GM23338 (cell line): Measurements from ENCODE around the gene LCMT1. TPM values are rescaled to one million over a fixed set of nuclear protein-coding genes. Genes with fewer than 3 reads are reported as not detected.

Experiments used
- ATAC-seq: fragments of 200-7000 bp; cut with Tn5 transposase; 3 replicates; pipeline ENCODE4 v1.9.1; 2020
- DNase-seq: peaks from one replicate; pipeline ENCODE4 v3.0.0-alpha.2; 2015; ENCODE audit warnings: low spot score
- H2AFZ ChIP-seq: fragments of 200-600 bp; sonication (generic); 2 replicates; pipeline ENCODE4 v1.8.0; 2016; ENCODE audit warnings: antibody characterized with exemption, mild to moderate bottlenecking, moderate library complexity
- H3F3A ChIP-seq: fragments of 200-600 bp; sonication (generic); replicated peaks from 2 replicates; pipeline ENCODE4 v1.8.0; 2017; ENCODE audit warnings: antibody characterized with exemption, mixed run types, low read depth
- H3K27ac ChIP-seq: fragments of 200-600 bp; sonication (generic); 2 replicates; pipeline ENCODE4 v1.6.1; 2016; ENCODE audit warnings: low read depth
- H3K27me3 ChIP-seq: fragments of 200-600 bp; sonication (generic); 2 replicates; pipeline ENCODE4 v1.8.0; 2016; ENCODE audit warnings: mild to moderate bottlenecking, mixed run types, moderate library complexity; ENCODE audit not compliant: insufficient read depth
- H3K36me3 ChIP-seq: fragments of 200-600 bp; sonication (generic); 2 replicates; pipeline ENCODE4 v1.8.0; 2016; ENCODE audit warnings: mild to moderate bottlenecking; ENCODE audit not compliant: insufficient read depth
- H3K4me1 ChIP-seq: fragments of 200-600 bp; sonication (generic); 2 replicates; pipeline ENCODE4 v1.8.0; 2016; ENCODE audit warnings: mild to moderate bottlenecking, moderate library complexity; ENCODE audit not compliant: insufficient read depth
- H3K4me2 ChIP-seq: fragments of 200-600 bp; sonication (generic); 2 replicates; pipeline ENCODE4 v1.7.1; 2017; ENCODE audit warnings: mixed run types
- H3K4me3 ChIP-seq: fragments of 200-600 bp; sonication (generic); 2 replicates; pipeline ENCODE4 v1.6.1; 2016; ENCODE audit warnings: mixed run types
- H3K79me2 ChIP-seq: fragments of 200-600 bp; sonication (generic); replicated peaks from 2 replicates; pipeline ENCODE4 v1.8.0; 2017; ENCODE audit warnings: mild to moderate bottlenecking; ENCODE audit not compliant: insufficient read depth
- H3K9me2 ChIP-seq: fragments of 200-600 bp; sonication (generic); 2 replicates; pipeline ENCODE4 v1.8.0; 2017; ENCODE audit not compliant: insufficient read depth
- H4K20me1 ChIP-seq: fragments of 200-600 bp; sonication (generic); replicated peaks from 2 replicates; pipeline ENCODE4 v1.8.0; 2017; ENCODE audit warnings: mild to moderate bottlenecking; ENCODE audit not compliant: insufficient read depth
- H3K27ac Mint-ChIP-seq: 2 replicates; pipeline ENCODE4 v1.8.0; 2020; ENCODE audit warnings: inconsistent platforms, mild to moderate bottlenecking, moderate library complexity, mixed read lengths
- H3K27me3 Mint-ChIP-seq: 3 replicates; pipeline ENCODE4 v1.8.0; 2022; ENCODE audit warnings: low read depth, mild to moderate bottlenecking, moderate library complexity, mixed read lengths, inconsistent platforms; ENCODE audit not compliant: insufficient read depth, poor library complexity
- H3K36me3 Mint-ChIP-seq: 3 replicates; pipeline ENCODE4 v1.8.0; 2021; ENCODE audit warnings: low read depth, mild to moderate bottlenecking, inconsistent platforms, moderate library complexity, mixed read lengths
- H3K4me1 Mint-ChIP-seq: 3 replicates; pipeline ENCODE4 v1.8.0; 2020; ENCODE audit warnings: mild to moderate bottlenecking, inconsistent platforms, mixed read lengths
- H3K4me3 Mint-ChIP-seq: 3 replicates; pipeline ENCODE4 v1.8.0; 2021; ENCODE audit warnings: moderate library complexity, mild to moderate bottlenecking, inconsistent platforms, mixed read lengths
- H3K9me3 Mint-ChIP-seq: 3 replicates; pipeline ENCODE4 v1.8.0; 2020; ENCODE audit warnings: moderate library complexity, mild to moderate bottlenecking, inconsistent platforms, mixed read lengths
- CREB1 ChIP-seq: fragments of 250-450 bp; sonication (Bioruptor Pico); IDR thresholded peaks from 2 replicates; pipeline ENCODE4 v1.5.0; 2020; ENCODE audit warnings: low read depth, mild to moderate bottlenecking, moderate library complexity
- EZH2 ChIP-seq: fragments of 200-600 bp; sonication (generic); IDR thresholded peaks from one replicate; pipeline ENCODE4 v1.8.0; 2017; ENCODE audit warnings: antibody characterized with exemption, mild to moderate bottlenecking, low read depth; ENCODE audit not compliant: unreplicated experiment
- EZH2phosphoT487 ChIP-seq: fragments of 200-600 bp; sonication (generic); IDR thresholded peaks from one replicate; pipeline ENCODE4 v1.8.1; 2018; ENCODE audit warnings: antibody characterized with exemption; ENCODE audit not compliant: unreplicated experiment
- JUNB ChIP-seq: IDR thresholded peaks from one replicate; pipeline ENCODE4 v1.6.1; 2016; ENCODE audit warnings: antibody characterized with exemption; ENCODE audit not compliant: unreplicated experiment
- NANOG ChIP-seq: IDR thresholded peaks from 2 replicates; pipeline ENCODE4 v1.6.1; 2016; ENCODE audit warnings: antibody characterized with exemption, borderline replicate concordance
- POLR2AphosphoS5 ChIP-seq: IDR thresholded peaks from 2 replicates; pipeline ENCODE4 v1.6.1; 2016; ENCODE audit warnings: antibody characterized with exemption, low read depth
- STAT1 ChIP-seq: IDR thresholded peaks from one replicate; pipeline ENCODE4 v1.6.1; 2016; ENCODE audit warnings: antibody characterized with exemption; ENCODE audit not compliant: unreplicated experiment
- ZNF114 ChIP-seq: fragments of 250-450 bp; sonication (Bioruptor Pico); IDR thresholded peaks from 2 replicates; pipeline ENCODE4 v1.5.0; 2020; ENCODE audit warnings: mild to moderate bottlenecking, moderate library complexity
- ZNF331 ChIP-seq: fragments of 250-450 bp; sonication (Bioruptor Pico); IDR thresholded peaks from 2 replicates; pipeline ENCODE4 v1.5.0; 2020; ENCODE audit warnings: low read depth, mild to moderate bottlenecking, moderate library complexity
- polyA plus RNA-seq: library from polyadenylated mRNA; unstranded; fragments of >200 nt; fragmentation: Nextera tagmentation; extraction: Ambion mirVana; gene quantifications from 2 replicates; pipeline ENCODE4 v1.2.1, GENCODE V29; 2016
- total RNA-seq: library from RNA; depleted of rRNA; stranded (reverse); fragments of >200 nt; shearing (Covaris generic); gene quantifications from 2 replicates; pipeline ENCODE4 v1.2.3, GENCODE V29; 2014
- TF ChIP-seq, protein P1 (sequence below): IDR thresholded peaks from 2 replicates; pipeline ENCODE4 v1.6.1; 2016; ENCODE audit warnings: antibody characterized with exemption
- TF ChIP-seq, protein P2 (sequence below): IDR thresholded peaks from one replicate; pipeline ENCODE4 v1.6.1; 2018; ENCODE audit warnings: antibody characterized with exemption; ENCODE audit not compliant: unreplicated experiment
- TF ChIP-seq, protein P3 (sequence below), 2 experiments: fragments of 200-600 bp in 1 of 2; sonication (generic) in 1 of 2; conservative IDR thresholded peaks; 2 replicates each; pipeline versions ENCODE4 v1.5.1 to v1.6.1; 2016 to 2017; ENCODE audit warnings: antibody characterized with exemption in 2 of 2, low read depth in 2 of 2, mild to moderate bottlenecking in 2 of 2, moderate library complexity in 1 of 2
- TF ChIP-seq, protein P4 (sequence below): fragments of 250-450 bp; sonication (Bioruptor Pico); IDR thresholded peaks from 2 replicates; pipeline ENCODE4 v1.5.0; 2020; ENCODE audit warnings: mild to moderate bottlenecking, moderate library complexity

LCMT1 gene
- total and polyA plus RNA-seq, 2 experiments from 2014 or later = 56.2 to 84.6 TPM

DNA sequence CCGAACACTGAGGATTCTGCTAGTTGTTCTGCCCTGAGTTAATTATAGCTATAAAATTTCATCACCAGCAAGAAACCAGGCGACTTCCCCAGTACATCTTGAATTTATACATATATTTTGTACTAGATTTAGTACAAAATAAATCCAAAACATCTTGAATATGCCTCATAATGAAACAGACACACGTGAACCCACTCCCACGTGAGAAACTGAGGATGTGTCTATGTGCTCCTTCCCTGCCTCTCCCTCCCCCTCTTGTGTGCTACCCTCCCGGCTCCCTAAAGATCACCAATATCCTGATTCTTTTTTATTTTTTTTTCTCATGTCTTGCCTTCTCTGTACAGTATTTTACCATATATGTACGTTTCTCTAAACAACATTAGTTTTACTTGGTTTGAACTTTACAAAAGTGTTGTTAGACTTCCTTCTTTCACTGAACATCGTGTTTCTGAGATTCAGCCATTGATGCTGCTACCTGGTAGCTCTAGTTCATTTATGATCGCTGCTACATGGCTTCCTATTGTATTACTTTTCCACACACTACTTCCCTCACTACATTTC, 1.1 kb upstream of the LCMT1 start:
- Histone ChIP-seq H3K4me3 (peak overlapping the region; percentile 57), H3K4me1 (peaks cover 10% of the 10 kb centered on the region), H2AFZ (peak overlapping the region; percentile 76), H4K20me1 (peaks cover 9% of the 10 kb centered on the region; the same call in 1 of the 2 replicates), H3F3A (0 out of 2 replicates have a peak, but pooled peaks cover 3% of the 10 kb centered on the region), H3K4me2 (peak overlapping the region; percentile 70), H3K36me3 (no peaks in the 10 kb centered on the region), H3K27me3 (no peaks in the 10 kb centered on the region), H3K27ac (peak overlapping the region; percentile 8; the same call in 1 of the 2 replicates), H3K79me2 (peaks cover 43% of the 10 kb centered on the region), H3K9me2 (no peaks in the 10 kb centered on the region)
- Mint-ChIP-seq H3K27ac (peak overlapping the region; percentile 99; the same call in 1 of the 2 replicates), H3K36me3 (peaks cover 13% of the 10 kb centered on the region), H3K27me3 (peaks cover 14% of the 10 kb centered on the region), H3K4me1 (peaks cover 14% of the 10 kb centered on the region), H3K4me3 (peak overlapping the region; percentile 89), H3K9me3 (no peaks in the 10 kb centered on the region; the same call in 2 of the 3 replicates)
- DNase-seq (no peak), ATAC-seq (no peak)
- TF ChIP-seq, protein P1, sequence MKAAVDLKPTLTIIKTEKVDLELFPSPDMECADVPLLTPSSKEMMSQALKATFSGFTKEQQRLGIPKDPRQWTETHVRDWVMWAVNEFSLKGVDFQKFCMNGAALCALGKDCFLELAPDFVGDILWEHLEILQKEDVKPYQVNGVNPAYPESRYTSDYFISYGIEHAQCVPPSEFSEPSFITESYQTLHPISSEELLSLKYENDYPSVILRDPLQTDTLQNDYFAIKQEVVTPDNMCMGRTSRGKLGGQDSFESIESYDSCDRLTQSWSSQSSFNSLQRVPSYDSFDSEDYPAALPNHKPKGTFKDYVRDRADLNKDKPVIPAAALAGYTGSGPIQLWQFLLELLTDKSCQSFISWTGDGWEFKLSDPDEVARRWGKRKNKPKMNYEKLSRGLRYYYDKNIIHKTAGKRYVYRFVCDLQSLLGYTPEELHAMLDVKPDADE = no peak
- TF ChIP-seq, protein P2, sequence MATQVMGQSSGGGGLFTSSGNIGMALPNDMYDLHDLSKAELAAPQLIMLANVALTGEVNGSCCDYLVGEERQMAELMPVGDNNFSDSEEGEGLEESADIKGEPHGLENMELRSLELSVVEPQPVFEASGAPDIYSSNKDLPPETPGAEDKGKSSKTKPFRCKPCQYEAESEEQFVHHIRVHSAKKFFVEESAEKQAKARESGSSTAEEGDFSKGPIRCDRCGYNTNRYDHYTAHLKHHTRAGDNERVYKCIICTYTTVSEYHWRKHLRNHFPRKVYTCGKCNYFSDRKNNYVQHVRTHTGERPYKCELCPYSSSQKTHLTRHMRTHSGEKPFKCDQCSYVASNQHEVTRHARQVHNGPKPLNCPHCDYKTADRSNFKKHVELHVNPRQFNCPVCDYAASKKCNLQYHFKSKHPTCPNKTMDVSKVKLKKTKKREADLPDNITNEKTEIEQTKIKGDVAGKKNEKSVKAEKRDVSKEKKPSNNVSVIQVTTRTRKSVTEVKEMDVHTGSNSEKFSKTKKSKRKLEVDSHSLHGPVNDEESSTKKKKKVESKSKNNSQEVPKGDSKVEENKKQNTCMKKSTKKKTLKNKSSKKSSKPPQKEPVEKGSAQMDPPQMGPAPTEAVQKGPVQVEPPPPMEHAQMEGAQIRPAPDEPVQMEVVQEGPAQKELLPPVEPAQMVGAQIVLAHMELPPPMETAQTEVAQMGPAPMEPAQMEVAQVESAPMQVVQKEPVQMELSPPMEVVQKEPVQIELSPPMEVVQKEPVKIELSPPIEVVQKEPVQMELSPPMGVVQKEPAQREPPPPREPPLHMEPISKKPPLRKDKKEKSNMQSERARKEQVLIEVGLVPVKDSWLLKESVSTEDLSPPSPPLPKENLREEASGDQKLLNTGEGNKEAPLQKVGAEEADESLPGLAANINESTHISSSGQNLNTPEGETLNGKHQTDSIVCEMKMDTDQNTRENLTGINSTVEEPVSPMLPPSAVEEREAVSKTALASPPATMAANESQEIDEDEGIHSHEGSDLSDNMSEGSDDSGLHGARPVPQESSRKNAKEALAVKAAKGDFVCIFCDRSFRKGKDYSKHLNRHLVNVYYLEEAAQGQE = no peak
- TF ChIP-seq EZH2phosphoT487 (no peak), STAT1 (no peak), ZNF331 (CRISPR knock-in tag) (no peak), NANOG (no peak), EZH2 (no peak), ZNF114 (CRISPR knock-in tag) (no peak), JUNB (no peak), POLR2AphosphoS5 (no peak), CREB1 (CRISPR knock-in tag) (no peak)
- TF ChIP-seq, protein P3, sequence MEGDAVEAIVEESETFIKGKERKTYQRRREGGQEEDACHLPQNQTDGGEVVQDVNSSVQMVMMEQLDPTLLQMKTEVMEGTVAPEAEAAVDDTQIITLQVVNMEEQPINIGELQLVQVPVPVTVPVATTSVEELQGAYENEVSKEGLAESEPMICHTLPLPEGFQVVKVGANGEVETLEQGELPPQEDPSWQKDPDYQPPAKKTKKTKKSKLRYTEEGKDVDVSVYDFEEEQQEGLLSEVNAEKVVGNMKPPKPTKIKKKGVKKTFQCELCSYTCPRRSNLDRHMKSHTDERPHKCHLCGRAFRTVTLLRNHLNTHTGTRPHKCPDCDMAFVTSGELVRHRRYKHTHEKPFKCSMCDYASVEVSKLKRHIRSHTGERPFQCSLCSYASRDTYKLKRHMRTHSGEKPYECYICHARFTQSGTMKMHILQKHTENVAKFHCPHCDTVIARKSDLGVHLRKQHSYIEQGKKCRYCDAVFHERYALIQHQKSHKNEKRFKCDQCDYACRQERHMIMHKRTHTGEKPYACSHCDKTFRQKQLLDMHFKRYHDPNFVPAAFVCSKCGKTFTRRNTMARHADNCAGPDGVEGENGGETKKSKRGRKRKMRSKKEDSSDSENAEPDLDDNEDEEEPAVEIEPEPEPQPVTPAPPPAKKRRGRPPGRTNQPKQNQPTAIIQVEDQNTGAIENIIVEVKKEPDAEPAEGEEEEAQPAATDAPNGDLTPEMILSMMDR (conservative IDR thresholded peaks at IDR 0.05; ENCODE audit: low read depth in 2 of 2) = no peak
- TF ChIP-seq, protein P4, sequence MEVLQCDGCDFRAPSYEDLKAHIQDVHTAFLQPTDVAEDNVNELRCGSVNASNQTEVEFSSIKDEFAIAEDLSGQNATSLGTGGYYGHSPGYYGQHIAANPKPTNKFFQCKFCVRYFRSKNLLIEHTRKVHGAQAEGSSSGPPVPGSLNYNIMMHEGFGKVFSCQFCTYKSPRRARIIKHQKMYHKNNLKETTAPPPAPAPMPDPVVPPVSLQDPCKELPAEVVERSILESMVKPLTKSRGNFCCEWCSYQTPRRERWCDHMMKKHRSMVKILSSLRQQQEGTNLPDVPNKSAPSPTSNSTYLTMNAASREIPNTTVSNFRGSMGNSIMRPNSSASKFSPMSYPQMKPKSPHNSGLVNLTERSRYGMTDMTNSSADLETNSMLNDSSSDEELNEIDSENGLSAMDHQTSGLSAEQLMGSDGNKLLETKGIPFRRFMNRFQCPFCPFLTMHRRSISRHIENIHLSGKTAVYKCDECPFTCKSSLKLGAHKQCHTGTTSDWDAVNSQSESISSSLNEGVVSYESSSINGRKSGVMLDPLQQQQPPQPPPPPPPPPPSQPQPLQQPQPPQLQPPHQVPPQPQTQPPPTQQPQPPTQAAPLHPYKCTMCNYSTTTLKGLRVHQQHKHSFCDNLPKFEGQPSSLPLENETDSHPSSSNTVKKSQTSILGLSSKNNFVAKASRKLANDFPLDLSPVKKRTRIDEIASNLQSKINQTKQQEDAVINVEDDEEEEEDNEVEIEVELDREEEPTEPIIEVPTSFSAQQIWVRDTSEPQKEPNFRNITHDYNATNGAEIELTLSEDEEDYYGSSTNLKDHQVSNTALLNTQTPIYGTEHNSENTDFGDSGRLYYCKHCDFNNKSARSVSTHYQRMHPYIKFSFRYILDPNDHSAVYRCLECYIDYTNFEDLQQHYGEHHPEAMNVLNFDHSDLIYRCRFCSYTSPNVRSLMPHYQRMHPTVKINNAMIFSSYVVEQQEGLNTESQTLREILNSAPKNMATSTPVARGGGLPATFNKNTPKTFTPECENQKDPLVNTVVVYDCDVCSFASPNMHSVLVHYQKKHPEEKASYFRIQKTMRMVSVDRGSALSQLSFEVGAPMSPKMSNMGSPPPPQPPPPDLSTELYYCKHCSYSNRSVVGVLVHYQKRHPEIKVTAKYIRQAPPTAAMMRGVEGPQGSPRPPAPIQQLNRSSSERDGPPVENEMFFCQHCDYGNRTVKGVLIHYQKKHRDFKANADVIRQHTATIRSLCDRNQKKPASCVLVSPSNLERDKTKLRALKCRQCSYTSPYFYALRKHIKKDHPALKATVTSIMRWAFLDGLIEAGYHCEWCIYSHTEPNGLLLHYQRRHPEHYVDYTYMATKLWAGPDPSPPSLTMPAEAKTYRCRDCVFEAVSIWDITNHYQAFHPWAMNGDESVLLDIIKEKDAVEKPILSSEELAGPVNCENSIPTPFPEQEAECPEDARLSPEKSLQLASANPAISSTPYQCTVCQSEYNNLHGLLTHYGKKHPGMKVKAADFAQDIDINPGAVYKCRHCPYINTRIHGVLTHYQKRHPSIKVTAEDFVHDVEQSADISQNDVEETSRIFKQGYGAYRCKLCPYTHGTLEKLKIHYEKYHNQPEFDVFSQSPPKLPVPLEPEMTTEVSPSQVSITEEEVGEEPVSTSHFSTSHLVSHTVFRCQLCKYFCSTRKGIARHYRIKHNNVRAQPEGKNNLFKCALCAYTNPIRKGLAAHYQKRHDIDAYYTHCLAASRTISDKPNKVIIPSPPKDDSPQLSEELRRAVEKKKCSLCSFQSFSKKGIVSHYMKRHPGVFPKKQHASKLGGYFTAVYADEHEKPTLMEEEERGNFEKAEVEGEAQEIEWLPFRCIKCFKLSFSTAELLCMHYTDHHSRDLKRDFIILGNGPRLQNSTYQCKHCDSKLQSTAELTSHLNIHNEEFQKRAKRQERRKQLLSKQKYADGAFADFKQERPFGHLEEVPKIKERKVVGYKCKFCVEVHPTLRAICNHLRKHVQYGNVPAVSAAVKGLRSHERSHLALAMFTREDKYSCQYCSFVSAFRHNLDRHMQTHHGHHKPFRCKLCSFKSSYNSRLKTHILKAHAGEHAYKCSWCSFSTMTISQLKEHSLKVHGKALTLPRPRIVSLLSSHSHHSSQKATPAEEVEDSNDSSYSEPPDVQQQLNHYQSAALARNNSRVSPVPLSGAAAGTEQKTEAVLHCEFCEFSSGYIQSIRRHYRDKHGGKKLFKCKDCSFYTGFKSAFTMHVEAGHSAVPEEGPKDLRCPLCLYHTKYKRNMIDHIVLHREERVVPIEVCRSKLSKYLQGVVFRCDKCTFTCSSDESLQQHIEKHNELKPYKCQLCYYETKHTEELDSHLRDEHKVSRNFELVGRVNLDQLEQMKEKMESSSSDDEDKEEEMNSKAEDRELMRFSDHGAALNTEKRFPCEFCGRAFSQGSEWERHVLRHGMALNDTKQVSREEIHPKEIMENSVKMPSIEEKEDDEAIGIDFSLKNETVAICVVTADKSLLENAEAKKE (CRISPR knock-in tag) = no peak
